IgD-negative memory B cell (primary cell): ENCODE measurements around the gene HIVEP3. TPM values are rescaled to one million over a fixed set of nuclear protein-coding genes. Genes with fewer than 3 reads are reported as not detected.

Source experiments
- H3K27ac Mint-ChIP-seq, 3 donors: one replicate each; pipeline ENCODE4 v1.8.0; 2020 to 2022; ENCODE audit warnings: mild to moderate bottlenecking in 3 of 3, mixed read lengths in 3 of 3, moderate library complexity in 1 of 3
- H3K27me3 Mint-ChIP-seq: one replicate; pipeline ENCODE4 v1.8.0; 2021; ENCODE audit warnings: mixed read lengths
- H3K36me3 Mint-ChIP-seq: one replicate; pipeline ENCODE4 v1.8.0; 2020; ENCODE audit warnings: mild to moderate bottlenecking, mixed read lengths
- H3K4me1 Mint-ChIP-seq, 3 donors: one replicate each; pipeline ENCODE4 v1.8.0; 2020 to 2022; ENCODE audit warnings: mixed read lengths in 3 of 3, mild to moderate bottlenecking in 1 of 3
- H3K4me3 Mint-ChIP-seq, 4 donors: one replicate each; pipeline ENCODE4 v1.8.0; 2020 to 2022; ENCODE audit warnings: mild to moderate bottlenecking in 4 of 4, mixed read lengths in 4 of 4, moderate library complexity in 3 of 4
- H3K9me3 Mint-ChIP-seq, 3 donors: one replicate each; pipeline ENCODE4 v1.8.0; 2020 to 2021; ENCODE audit warnings: mixed read lengths in 3 of 3, mild to moderate bottlenecking in 1 of 3
- polyA plus RNA-seq: library from polyadenylated mRNA; unstranded; fragments of 300-500 nt; fragmentation: Illumina TruSeq; gene quantifications from one replicate; pipeline ENCODE4 v1.2.3, GENCODE V29; 2021

Gene HIVEP3
- polyA plus RNA-seq, 1 donor from 2014 or later, result 1.4 TPM

GRCh38 chr1:41846625-41847405 is 71.9 kb downstream of the HIVEP3 start:
- H3K36me3 Mint-ChIP-seq, result peaks cover 2% of the 10 kb centered on the region
- H3K4me1 Mint-ChIP-seq, result peaks cover 3 to 6% (median 6%) of the 10 kb centered on the region in 3 donors
- peak overlapping the region in 1 of 3 donors; percentile 83 for H3K27ac Mint-ChIP-seq
- no peaks in the 10 kb centered on the region for H3K27me3 Mint-ChIP-seq
- no peaks in the 10 kb centered on the region for H3K9me3 Mint-ChIP-seq
- no peak overlapping the region for H3K4me3 Mint-ChIP-seq

GRCh38 chr1:41844781-41845272 is 73.9 kb downstream of the HIVEP3 start:
- Mint-ChIP-seq H3K27ac (no peak overlapping the region), H3K9me3 (no peaks in the 10 kb centered on the region), H3K4me1 (peaks cover 4 to 8% (median 5%) of the 10 kb centered on the region in 3 donors), H3K4me3 (no peak overlapping the region), H3K36me3 (peaks cover 2% of the 10 kb centered on the region), H3K27me3 (no peaks in the 10 kb centered on the region)

- no peaks in the 10 kb centered on the region for H3K27me3 Mint-ChIP-seq
- peaks cover 2% of the 10 kb centered on the region for H3K36me3 Mint-ChIP-seq
- H3K9me3 Mint-ChIP-seq, result no peaks in the 10 kb centered on the region
- peaks cover 4 to 8% (median 5%) of the 10 kb centered on the region in 3 donors for H3K4me1 Mint-ChIP-seq
- H3K4me3 Mint-ChIP-seq, result no peak overlapping the region
- no peak overlapping the region for H3K27ac Mint-ChIP-seq
These were observed 74.5 kb downstream of the HIVEP3 start for GRCh38 chr1:41844255-41844654.

- H3K36me3 Mint-ChIP-seq, result peaks cover 2% of the 10 kb centered on the region
- H3K4me1 Mint-ChIP-seq, result peaks cover 4 to 8% (median 5%) of the 10 kb centered on the region in 3 donors
- H3K9me3 Mint-ChIP-seq, result no peaks in the 10 kb centered on the region
- H3K27me3 Mint-ChIP-seq, result no peaks in the 10 kb centered on the region
- no peak overlapping the region for H3K27ac Mint-ChIP-seq
- H3K4me3 Mint-ChIP-seq, result no peak overlapping the region
These were observed 75.5 kb downstream of the HIVEP3 start for GRCh38 chr1:41842993-41843755.

DNA sequence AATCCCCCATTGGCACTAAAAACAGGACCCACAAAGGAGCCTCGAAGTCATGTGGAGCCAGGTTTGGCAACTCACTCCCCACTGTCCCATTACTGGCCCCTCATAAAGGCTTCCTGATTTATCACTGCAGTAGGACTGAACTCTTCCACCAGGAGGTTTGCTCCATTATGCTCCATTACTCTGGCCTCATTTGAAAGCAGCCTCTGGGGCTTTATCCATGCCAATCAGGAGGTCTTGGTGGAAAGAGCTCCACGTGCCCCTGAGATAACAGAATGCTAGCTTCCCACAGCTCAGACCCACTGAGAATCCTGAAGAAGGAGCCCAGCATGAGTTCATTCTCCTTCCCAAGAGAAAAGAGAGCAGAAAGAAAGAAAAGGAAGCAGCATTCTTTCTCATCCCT is 76.4 kb downstream of the HIVEP3 start:
- no peaks in the 10 kb centered on the region for H3K27me3 Mint-ChIP-seq
- peaks cover 3 to 8% (median 4%) of the 10 kb centered on the region in 3 donors for H3K4me1 Mint-ChIP-seq
- H3K27ac Mint-ChIP-seq, result no peak overlapping the region
- no peaks in the 10 kb centered on the region for H3K9me3 Mint-ChIP-seq
- H3K4me3 Mint-ChIP-seq, result no peak overlapping the region
- H3K36me3 Mint-ChIP-seq, result peaks cover under 1% of the 10 kb centered on the region

GRCh38 chr1:41840592-41841246 is 78.0 kb downstream of the HIVEP3 start:
- Mint-ChIP-seq H3K9me3 (no peaks in the 10 kb centered on the region), H3K27ac (peak overlapping the region in 1 of 3 donors; percentile 31), H3K36me3 (no peaks in the 10 kb centered on the region), H3K4me3 (no peak overlapping the region), H3K4me1 (peaks cover 3 to 8% (median 4%) of the 10 kb centered on the region in 3 donors), H3K27me3 (no peaks in the 10 kb centered on the region)

- no peak overlapping the region for H3K4me3 Mint-ChIP-seq
- H3K27me3 Mint-ChIP-seq, result no peaks in the 10 kb centered on the region
- no peak overlapping the region for H3K27ac Mint-ChIP-seq
- H3K4me1 Mint-ChIP-seq, result peaks cover 3 to 8% (median 4%) of the 10 kb centered on the region in 3 donors
- H3K36me3 Mint-ChIP-seq, result no peaks in the 10 kb centered on the region
- H3K9me3 Mint-ChIP-seq, result no peaks in the 10 kb centered on the region
These were observed 80.5 kb downstream of the HIVEP3 start for GRCh38 chr1:41838266-41838665.

GRCh38 chr1:41837691-41838090 is 81.0 kb downstream of the HIVEP3 start:
- H3K27ac Mint-ChIP-seq, result no peak overlapping the region
- H3K36me3 Mint-ChIP-seq, result no peaks in the 10 kb centered on the region
- peaks cover 3 to 8% (median 4%) of the 10 kb centered on the region in 3 donors for H3K4me1 Mint-ChIP-seq
- H3K27me3 Mint-ChIP-seq, result no peaks in the 10 kb centered on the region
- no peak overlapping the region for H3K4me3 Mint-ChIP-seq
- H3K9me3 Mint-ChIP-seq, result no peaks in the 10 kb centered on the region

- Mint-ChIP-seq H3K27me3 (no peaks in the 10 kb centered on the region), H3K9me3 (no peaks in the 10 kb centered on the region), H3K36me3 (no peaks in the 10 kb centered on the region)
These were observed 83.2 kb downstream of the HIVEP3 start for GRCh38 chr1:41835485-41835884.

DNA sequence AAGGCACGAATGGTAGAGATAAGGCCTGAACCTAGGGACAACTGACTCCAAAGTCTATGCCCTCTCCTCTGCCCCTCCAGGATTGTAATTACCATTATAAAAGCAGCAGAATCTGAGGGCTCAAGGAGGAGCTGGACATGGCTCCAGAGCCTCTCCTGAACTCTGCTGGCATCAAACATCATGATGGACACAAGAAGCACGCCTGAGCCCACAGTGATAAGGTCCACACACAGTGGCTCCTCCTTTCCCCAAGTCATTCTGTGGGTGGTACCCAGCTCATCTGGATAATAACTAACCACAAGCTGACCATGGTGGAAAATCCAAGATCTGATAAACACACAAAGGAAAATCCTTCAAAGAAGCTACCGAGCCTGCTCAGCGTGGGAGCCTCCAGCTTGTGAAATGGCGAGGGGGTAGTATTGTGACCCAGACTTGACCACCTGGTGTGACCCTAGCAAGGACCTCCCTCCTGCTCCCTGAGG is 85.2 kb downstream of the HIVEP3 start:
- Mint-ChIP-seq H3K4me3 (no peak overlapping the region), H3K27ac (no peak overlapping the region), H3K9me3 (no peaks in the 10 kb centered on the region), H3K27me3 (no peaks in the 10 kb centered on the region), H3K36me3 (peaks cover 1% of the 10 kb centered on the region), H3K4me1 (peaks cover 0 to 5% (median 0%) of the 10 kb centered on the region in 3 donors)

More at GRCh38 chr1:41835485-41835884, 83.2 kb downstream of the HIVEP3 start:
- Mint-ChIP-seq H3K4me1 (peaks cover 0 to 8% (median 2%) of the 10 kb centered on the region in 3 donors), H3K27ac (no peak overlapping the region), H3K4me3 (no peak overlapping the region)

- no peak overlapping the region for H3K27ac Mint-ChIP-seq
- no peaks in the 10 kb centered on the region for H3K27me3 Mint-ChIP-seq
- no peaks in the 10 kb centered on the region for H3K9me3 Mint-ChIP-seq
- no peak overlapping the region for H3K4me3 Mint-ChIP-seq
- H3K4me1 Mint-ChIP-seq, result peaks cover 0 to 5% (median 0%) of the 10 kb centered on the region in 3 donors
- H3K36me3 Mint-ChIP-seq, result peaks cover 1% of the 10 kb centered on the region
These were observed 88.0 kb downstream of the HIVEP3 start for GRCh38 chr1:41830726-41831125.

DNA sequence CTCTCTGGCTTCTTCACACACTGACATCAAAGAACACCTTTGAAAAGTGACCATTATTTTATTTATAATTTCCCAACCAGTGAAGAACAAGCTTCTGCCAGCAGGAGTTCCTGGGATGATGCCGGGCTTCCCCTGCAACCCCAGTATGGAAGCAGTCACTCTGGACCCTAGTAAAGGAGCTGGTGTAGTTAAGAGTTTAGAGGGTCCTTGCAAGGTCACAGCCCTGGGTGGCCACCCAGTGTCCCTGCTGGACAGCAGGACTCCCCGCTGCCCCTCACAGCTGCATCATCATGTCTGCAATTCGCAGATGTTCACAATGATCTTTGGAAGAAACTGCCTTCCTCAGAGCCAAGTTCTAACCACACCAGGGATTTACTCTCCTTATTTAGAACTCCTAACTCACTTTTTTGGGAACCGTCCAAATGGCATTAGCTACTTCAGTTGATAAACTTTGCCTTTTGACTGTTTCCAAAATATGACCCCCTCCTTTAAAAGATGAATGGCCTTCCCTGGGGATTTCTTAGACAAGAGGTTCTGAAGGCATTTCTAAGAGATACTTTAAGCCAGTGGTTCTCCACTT is 90.6 kb downstream of the HIVEP3 start:
- Mint-ChIP-seq H3K9me3 (no peaks in the 10 kb centered on the region), H3K4me1 (peaks cover 0 to 5% (median 0%) of the 10 kb centered on the region in 3 donors), H3K4me3 (no peak overlapping the region), H3K27me3 (no peaks in the 10 kb centered on the region), H3K36me3 (peaks cover 1% of the 10 kb centered on the region), H3K27ac (no peak overlapping the region)

DNA sequence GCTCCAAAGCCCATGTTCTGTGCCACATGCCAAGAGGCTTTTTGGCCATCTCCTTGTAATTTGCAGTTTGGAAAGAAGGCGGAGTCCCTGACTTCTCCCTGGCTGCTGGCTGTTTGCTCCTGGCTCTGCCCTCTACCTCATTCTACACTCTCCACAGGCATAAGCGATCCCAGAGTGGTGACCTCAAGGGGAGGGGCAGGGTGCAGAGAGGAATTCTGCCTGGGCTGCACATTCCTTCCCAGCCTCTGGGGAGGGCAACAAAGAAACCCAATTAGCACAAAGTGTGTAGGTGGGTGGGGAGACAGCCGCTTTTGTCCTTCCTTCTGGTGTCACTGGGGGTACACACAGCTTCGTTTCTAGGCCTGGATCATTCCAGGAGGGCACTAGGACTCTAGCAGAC is 95.3 kb downstream of the HIVEP3 start:
- Mint-ChIP-seq H3K27me3 (no peaks in the 10 kb centered on the region), H3K4me3 (no peak overlapping the region), H3K36me3 (no peaks in the 10 kb centered on the region), H3K4me1 (peaks cover 0 to 4% (median 3%) of the 10 kb centered on the region in 3 donors), H3K9me3 (no peaks in the 10 kb centered on the region), H3K27ac (no peak overlapping the region)

GRCh38 chr1:41822866-41823265 is 95.9 kb downstream of the HIVEP3 start:
- Mint-ChIP-seq H3K4me1 (peaks cover 0 to 4% (median 3%) of the 10 kb centered on the region in 3 donors), H3K27me3 (no peaks in the 10 kb centered on the region), H3K4me3 (no peak overlapping the region), H3K27ac (no peak overlapping the region), H3K36me3 (no peaks in the 10 kb centered on the region), H3K9me3 (no peaks in the 10 kb centered on the region)
